Neural progenitor cell (in vitro differentiated cells): ENCODE data around the gene ATP11C. TPM values are rescaled to one million over a fixed set of nuclear protein-coding genes. Genes with fewer than 3 reads are reported as not detected.

ENCODE experiments used
- microRNA counts: library from miRNA; unstranded; fragments of <30 nt; microRNA quantifications from one replicate; lab custom pipeline; 2016
- microRNA-seq: library from miRNA; unstranded; fragments of <30 nt; microRNA quantifications from one replicate; pipeline ENCODE4, GENCODE V29; 2016
- small RNA-seq: library from RNA; depleted of rRNA; stranded (forward); fragments of <200 nt; gene quantifications from one replicate; pipeline ENCODE3, GENCODE V24; 2015
- total RNA-seq: library from RNA; depleted of rRNA; stranded (reverse); fragments of >200 nt; gene quantifications from 2 replicates; pipeline ENCODE4 v1.2.3, GENCODE V29; 2015; ENCODE audit warnings: low replicate concordance

The ATP11C gene
- total RNA-seq, 1 donor from 2014 or later: 68.0 TPM

MicroRNAs encoded within 50 kb of the gene (microRNA counts, 767-probe panel; counts per million panel counts)
- microRNA hsa-miR-505-3p (lab: Ali Mortazavi, UCI): 460 counts per million, percentile 90 among the panel's probes with 10 or more counts

Small RNA genes within 50 kb of the gene (microRNA-seq; reads per million reads assigned to microRNA genes)
- gene MIR505: 58.5 reads per million, percentile 69 among the genes with 10 or more reads in this experiment

Small RNA genes within 50 kb of the gene (small RNA-seq; reads per million reads assigned to genes)
- gene MIR505 (0.57 reads per million, percentile 60 among the genes with 10 or more reads in this experiment), gene RF00425 (not detected), gene RF01210 (not detected), gene RNU6ATAC23P (not detected)

Other genes with a start within 250 kb of the ATP11C start
- 0.09 and 0.80 TPM in 2 replicates for gene MCF2, start 224.9 kb downstream of the ATP11C start, total RNA-seq
- gene CXorf66, start 32.5 kb upstream of the ATP11C start, total RNA-seq: not detected in 2 replicates